Measurements from ENCODE around the gene GPM6B. TPM values are rescaled to one million over a fixed set of nuclear protein-coding genes. Genes with fewer than 3 reads are reported as not detected.
"Not testable (repeated sequence)": the region's sequence is repeated elsewhere in the genome, so short reads cannot be mapped to it uniquely, and the experiment has no call there.

GPM6B gene
- total RNA-seq, 1 experiment from 2014 or later, result 154 TPM

- in situ Hi-C loops (cut with HindIII; ENCODE audit: low sequenced_read_pairs), result no loop called here
- DNase-seq (ENCODE audit: low spot score), result no peak
Measured at GRCh38 chrX:13742397-13743176, 74.3 kb downstream of the GPM6B start.

- in situ Hi-C loops (cut with HindIII; ENCODE audit: low sequenced_read_pairs), result no loop called here
- DNase-seq (ENCODE audit: low spot score), result no peak
Measured at GRCh38 chrX:13741695-13742094, 75.2 kb downstream of the GPM6B start.

DNA sequence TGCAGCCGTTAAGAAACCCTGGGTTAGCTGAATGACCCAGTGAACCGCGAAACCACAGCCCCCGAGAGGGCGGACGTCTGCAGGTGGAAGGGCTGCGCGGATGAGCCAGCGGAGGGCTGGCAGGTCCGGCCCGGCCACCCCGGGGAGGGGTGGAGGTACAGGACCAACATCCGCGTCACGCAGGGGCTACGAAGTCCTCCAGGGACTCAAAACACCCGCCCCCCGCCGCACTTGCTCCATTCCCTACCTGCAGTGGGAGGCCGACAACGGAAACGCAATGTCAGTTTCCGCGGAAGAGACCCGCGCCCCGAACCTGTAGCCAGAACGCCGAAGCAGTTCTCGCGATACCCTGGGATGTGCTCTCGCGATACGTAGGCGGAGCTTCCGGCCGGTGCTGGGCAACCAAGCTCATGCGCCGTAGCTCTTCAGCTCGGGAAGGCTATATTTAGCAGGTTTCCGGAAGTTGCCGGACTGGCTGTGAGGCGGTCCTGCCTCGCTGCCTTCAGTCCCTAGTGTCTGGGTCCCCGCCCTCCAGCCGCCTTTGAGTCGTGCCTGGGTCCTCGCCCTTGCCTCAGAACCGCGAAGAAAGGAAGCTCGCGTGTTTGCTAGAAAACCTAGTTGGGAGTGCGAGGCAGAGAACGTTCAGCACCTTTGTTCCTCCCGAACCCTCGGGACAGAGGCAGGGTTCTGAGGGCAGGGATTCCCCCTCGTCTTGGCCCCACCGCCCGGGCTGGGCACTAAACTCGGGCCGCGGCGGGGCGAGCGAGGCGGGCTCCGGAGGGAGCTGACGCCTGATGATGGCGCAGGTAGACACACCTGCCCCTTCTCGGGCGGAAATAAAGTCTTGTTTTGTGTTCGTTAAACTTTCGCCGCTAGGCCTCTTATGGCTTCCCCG lies 82.4 kb downstream of the GPM6B start, which contains the start of the genes OFD1 and TRAPPC2:
Gene OFD1 (plus strand): TSS at position 471 of the 895 bp plus-strand sequence. CDS start 324 bp downstream, at position 795.
Gene TRAPPC2 (minus strand): TSS at position 343 of the 895 bp plus-strand sequence. CDS start 14,657 bp downstream, outside the sequence.
- DNase-seq (ENCODE audit: low spot score), result peak; percentile 94
- in situ Hi-C loops (cut with HindIII; ENCODE audit: low sequenced_read_pairs), result no loop called here

DNA sequence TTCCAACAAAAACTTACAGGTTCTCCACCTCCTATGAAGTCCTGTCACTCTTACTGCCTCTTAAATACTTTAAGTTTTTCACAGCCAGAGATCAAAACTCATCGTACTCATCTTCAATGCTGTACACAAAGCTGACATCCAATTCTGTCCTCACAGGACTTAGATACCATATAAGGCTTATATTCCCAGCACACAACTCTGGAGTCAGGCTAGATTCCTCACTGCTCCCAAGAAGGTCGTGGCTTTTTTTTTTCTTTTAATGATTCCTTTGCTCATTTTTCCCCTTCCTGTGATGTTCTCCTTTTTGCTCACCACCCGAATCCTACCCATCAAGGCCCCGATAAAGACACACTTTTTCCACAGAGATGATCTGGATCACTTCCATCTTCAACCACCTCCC lies 83.4 kb downstream of the GPM6B start:
- DNase-seq (ENCODE audit: low spot score), result no peak
- in situ Hi-C loops (cut with HindIII; ENCODE audit: low sequenced_read_pairs), result no loop called here

DNA sequence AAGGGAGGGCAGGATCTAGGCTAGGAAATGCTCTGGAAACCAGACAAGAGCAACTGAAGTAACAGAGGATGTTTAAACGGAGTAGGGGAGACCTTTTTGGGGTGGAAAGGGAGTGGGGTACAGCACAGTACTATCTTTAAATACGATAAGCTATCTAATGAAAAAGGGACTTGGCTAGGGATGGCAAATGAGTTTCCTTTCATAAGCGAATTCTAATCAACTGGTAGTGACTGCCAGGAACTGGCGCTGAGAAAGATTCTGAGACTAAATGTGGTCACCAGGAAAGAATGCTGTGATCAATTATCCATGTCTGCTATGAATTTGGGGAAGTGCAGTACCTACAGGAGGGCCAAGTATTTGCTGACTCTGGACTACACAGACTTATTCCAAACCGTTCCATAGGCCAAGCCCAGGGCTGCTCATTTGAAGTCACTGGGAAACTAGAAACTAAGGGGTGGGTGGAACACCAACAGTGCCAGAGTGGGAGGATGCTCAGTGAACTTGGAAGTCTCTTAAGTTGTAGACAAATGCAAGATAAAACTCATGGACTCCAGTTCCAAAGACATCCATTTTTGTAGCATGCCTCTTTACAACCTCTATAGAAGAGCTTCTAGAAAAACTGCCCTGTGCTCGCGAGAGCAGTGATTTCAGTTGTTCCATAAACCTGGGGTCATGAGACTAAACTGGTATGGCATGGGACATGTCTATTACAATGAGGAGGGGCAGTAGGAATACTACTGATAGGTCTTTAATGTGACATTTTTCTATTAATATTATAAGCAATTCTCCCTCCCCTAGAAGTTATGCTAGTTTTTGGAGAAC lies 84.4 kb downstream of the GPM6B start:
- no peak for DNase-seq (ENCODE audit: low spot score)
- in situ Hi-C loops (cut with HindIII; ENCODE audit: low sequenced_read_pairs), result no loop called here

GRCh38 chrX:13730523-13730922 lies 86.4 kb downstream of the GPM6B start:
- DNase-seq (ENCODE audit: low spot score); in situ Hi-C loops (cut with HindIII; ENCODE audit: low sequenced_read_pairs): not testable (repeated sequence)

DNA sequence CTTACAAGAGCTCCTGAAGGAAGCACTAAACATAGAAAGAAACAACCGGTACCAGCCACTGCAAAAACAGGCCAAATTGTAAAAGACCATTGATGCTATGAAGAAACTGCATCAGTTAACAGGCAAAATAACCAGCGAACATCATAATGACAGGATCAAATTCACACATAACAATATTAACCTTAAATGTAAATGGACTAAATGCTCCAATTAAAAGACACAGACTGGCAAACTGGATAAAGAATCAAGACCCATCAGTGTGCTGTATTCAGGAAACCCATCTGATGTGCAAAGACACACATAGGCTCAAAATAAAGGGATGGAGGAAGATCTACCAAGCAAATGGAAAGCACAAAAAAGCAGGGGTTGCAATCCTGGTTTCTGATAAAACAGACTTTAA lies 90.3 kb downstream of the GPM6B start:
- in situ Hi-C loops (cut with HindIII; ENCODE audit: low sequenced_read_pairs), result not testable (repeated sequence)

DNA sequence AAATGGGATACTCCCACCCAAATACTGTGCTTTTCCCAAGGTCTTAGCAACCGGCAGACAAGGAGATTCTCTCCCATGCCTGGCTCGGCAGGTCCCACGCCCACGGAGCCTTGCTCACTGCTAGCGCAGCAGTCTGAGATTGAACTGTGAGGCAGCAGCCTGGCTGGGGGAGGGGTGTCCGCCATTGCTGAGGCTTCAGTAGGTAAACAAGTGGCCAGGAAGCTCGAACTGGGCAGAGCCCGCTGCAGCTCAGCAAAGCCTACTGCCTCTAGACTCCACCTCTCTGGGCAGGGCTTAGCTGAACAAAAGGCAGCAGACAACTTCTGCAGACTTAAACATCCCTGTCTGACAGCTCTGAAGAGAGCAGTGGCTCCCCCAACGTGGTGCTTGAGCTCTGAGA lies 92.0 kb downstream of the GPM6B start:
- DNase-seq (ENCODE audit: low spot score); in situ Hi-C loops (cut with HindIII; ENCODE audit: low sequenced_read_pairs): not testable (repeated sequence)

More for the DNA sequence above, 90.3 kb downstream of the GPM6B start:
- DNase-seq (ENCODE audit: low spot score), result not testable (repeated sequence)

DNA sequence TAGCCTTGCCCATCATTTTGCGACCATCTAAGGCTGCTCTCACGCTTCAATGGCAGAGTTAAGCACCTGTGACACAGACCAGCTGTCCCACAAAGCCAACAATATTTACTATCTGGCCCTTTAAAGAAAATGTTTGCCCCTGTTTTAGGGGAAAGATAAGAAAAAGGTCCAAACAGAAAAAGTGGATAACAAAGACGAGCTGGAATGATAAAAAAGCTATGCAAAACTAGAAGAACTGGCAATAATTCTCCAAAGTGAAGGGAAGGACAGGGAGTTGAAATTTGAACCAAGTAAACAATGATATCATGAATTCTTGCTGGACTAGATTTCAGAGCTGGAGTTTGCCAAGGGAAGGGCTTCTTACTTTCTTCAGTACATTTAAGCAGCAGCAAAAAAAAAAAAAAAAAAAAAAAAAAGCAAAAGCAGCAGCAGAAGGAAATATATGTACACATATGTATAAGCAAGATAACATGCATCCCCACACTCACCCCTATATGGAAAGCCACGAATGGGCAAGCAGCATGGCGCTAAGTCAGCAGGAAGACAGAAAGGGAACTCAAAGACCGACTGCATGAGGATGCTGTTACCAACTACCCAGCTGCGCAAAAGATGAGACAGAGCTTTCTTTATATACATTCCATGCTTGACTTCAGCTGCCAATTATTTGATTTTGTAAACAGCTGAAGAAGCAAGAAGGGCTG lies 94.9 kb downstream of the GPM6B start:
- no peak for DNase-seq (ENCODE audit: low spot score)
- in situ Hi-C loops (cut with HindIII; ENCODE audit: low sequenced_read_pairs), result no loop called here

GRCh38 chrX:13721371-13721770 lies 95.5 kb downstream of the GPM6B start:
- no peak for DNase-seq (ENCODE audit: low spot score)
- in situ Hi-C loops (cut with HindIII; ENCODE audit: low sequenced_read_pairs), result no loop called here

Other genes starting within 250 kb of the GPM6B start
- gene EGFL6, start 247.5 kb downstream of the GPM6B start, total RNA-seq (2014; rRNA removed; shearing (Covaris generic)), result 3.7 and 9.5 TPM in 2 replicates
- 0.81 and 2.3 TPM in 2 replicates for gene TCEANC, start 164.0 kb downstream of the GPM6B start, total RNA-seq (2014; rRNA removed; shearing (Covaris generic))
- gene RAB9A, start 128.0 kb downstream of the GPM6B start, total RNA-seq (2014; rRNA removed; shearing (Covaris generic)), result 62.5 and 92.6 TPM in 2 replicates
- gene TRAPPC2, start 82.5 kb downstream of the GPM6B start, total RNA-seq (2014; rRNA removed; shearing (Covaris generic)), result 17.2 and 17.6 TPM in 2 replicates
- gene OFD1, start 82.3 kb downstream of the GPM6B start, total RNA-seq (2014; rRNA removed; shearing (Covaris generic)), result 17.0 and 26.9 TPM in 2 replicates
- gene GEMIN8, start 212.8 kb upstream of the GPM6B start, total RNA-seq (2014; rRNA removed; shearing (Covaris generic)), result 6.7 and 14.8 TPM in 2 replicates

All from G401 (cell line).